Endothelial cell of umbilical vein (primary cell): Measurements from ENCODE around the gene MGLL. TPM values are rescaled to one million over a fixed set of nuclear protein-coding genes. Genes with fewer than 3 reads are reported as not detected.

ENCODE experiments used
- BruUV-seq: library from RNA; stranded (reverse); fragments of 400-500 nt; replicated peaks from 2 replicates; lab custom pipeline; 2021; lab: Mats Ljungman, UMichigan
- CTCF ChIA-PET: fragments of 300-600, 350-600 bp; sonication (Branson Sonifier 250); formaldehyde crosslinking; loops from one replicate; lab custom pipeline; 2021; ENCODE audit warnings: antibody characterized with exemption, inconsistent platforms; lab: Charles Lee
- POLR2A ChIA-PET: fragments of 300-600, 350-600 bp; sonication (Branson Sonifier 250); formaldehyde crosslinking; loops from one replicate; lab custom pipeline; 2021; ENCODE audit warnings: antibody characterized with exemption, inconsistent platforms; lab: Charles Lee
- DNase-seq: peaks from one replicate; pipeline ENCODE4 v3.0.0-alpha.2; 2011; ENCODE audit warnings: low read depth, low spot score
- FAIRE-seq: peaks from 2 replicates; lab custom pipeline; 2011; peaks lifted over from hg19 to GRCh38; lab: Jason Lieb, UNC
- H2AFZ ChIP-seq: 2 replicates; pipeline ENCODE4 v1.6.0; 2012; ENCODE audit warnings: low read depth, low read length, control low read depth, inconsistent platforms
- H3K27ac ChIP-seq: 2 replicates; pipeline ENCODE4 v1.5.1; 2011; ENCODE audit warnings: low read depth, mild to moderate bottlenecking, control low read depth, low read length, moderate library complexity; ENCODE audit not compliant: insufficient read depth
- H3K27me3 ChIP-seq, 2 experiments: 2 replicates each; pipeline versions ENCODE4 v1.6.0 to v1.6.1; 2011; ENCODE audit warnings: low read length in 2 of 2, mixed read lengths in 1 of 2; ENCODE audit not compliant: control insufficient read depth in 2 of 2, insufficient read depth in 2 of 2
- H3K36me3 ChIP-seq, 2 experiments: 2 replicates in 1 of 2; 3 replicates in 1 of 2; pipeline ENCODE4 v1.5.1; 2011; ENCODE audit warnings: low read length in 2 of 2, mild to moderate bottlenecking in 1 of 2, moderate library complexity in 1 of 2; ENCODE audit not compliant: control insufficient read depth in 2 of 2, insufficient read depth in 2 of 2; ENCODE audit errors: extremely low read depth in 1 of 2
- H3K4me1 ChIP-seq: 3 replicates; pipeline ENCODE4 v1.5.1; 2011; ENCODE audit warnings: mild to moderate bottlenecking, low read length; ENCODE audit not compliant: control insufficient read depth, insufficient read depth; ENCODE audit errors: extremely low read depth
- H3K4me2 ChIP-seq: 2 replicates; pipeline ENCODE4 v1.6.1; 2011; ENCODE audit warnings: low read length, control low read depth, mixed read lengths; ENCODE audit not compliant: insufficient read depth
- H3K4me3 ChIP-seq, 3 experiments: fragments of 200-600 bp in 1 of 3; sonication (generic), shearing (Covaris generic) in 1 of 3; replicated peaks in 1 of 3; 2 replicates each; pipeline ENCODE4 v1.5.1; 2011 to 2016; ENCODE audit warnings: control low read depth in 3 of 3, low read length in 3 of 3, mild to moderate bottlenecking in 2 of 3, inconsistent platforms in 1 of 3, low read depth in 1 of 3, moderate library complexity in 1 of 3; ENCODE audit not compliant: insufficient read depth in 1 of 3
- H3K79me2 ChIP-seq: 2 replicates; pipeline ENCODE4 v1.6.0; 2012; ENCODE audit warnings: low read length, inconsistent platforms; ENCODE audit not compliant: control insufficient read depth, insufficient read depth
- H3K9ac ChIP-seq: replicated peaks from 2 replicates; pipeline ENCODE3; 2011; ENCODE audit warnings: low read length, control low read depth; ENCODE audit not compliant: insufficient read depth; ENCODE audit errors: extremely low read depth
- H3K9me1 ChIP-seq: replicated peaks from 3 replicates; pipeline ENCODE4 v1.6.0; 2011; ENCODE audit warnings: mild to moderate bottlenecking, low read length; ENCODE audit not compliant: control insufficient read depth, insufficient read depth; ENCODE audit errors: extremely low read depth
- H3K9me3 ChIP-seq: replicated peaks from 2 replicates; pipeline ENCODE4 v1.5.1; 2012; ENCODE audit warnings: low read length, inconsistent platforms; ENCODE audit not compliant: control insufficient read depth, insufficient read depth
- H4K20me1 ChIP-seq: replicated peaks from 2 replicates; pipeline ENCODE3; 2011; ENCODE audit warnings: mild to moderate bottlenecking, low read length; ENCODE audit not compliant: control insufficient read depth, insufficient read depth; ENCODE audit errors: extremely low read depth
- CTCF ChIP-seq, 2 donors: IDR thresholded peaks; 1 replicate in 1 of 2; 2 replicates in 1 of 2; pipeline ENCODE4 v1.5.1; 2011; ENCODE audit warnings: low read length in 2 of 2, mild to moderate bottlenecking in 2 of 2, moderate library complexity in 2 of 2, control low read depth in 1 of 2, inconsistent platforms in 1 of 2, low read depth in 1 of 2; ENCODE audit not compliant: insufficient read depth in 1 of 2; ENCODE audit errors: extremely low read depth in 1 of 2
- EZH2 ChIP-seq: IDR thresholded peaks from 2 replicates; pipeline ENCODE4 v1.6.1; 2012; ENCODE audit warnings: borderline replicate concordance, low read depth, mild to moderate bottlenecking, moderate library complexity, low read length, inconsistent platforms; ENCODE audit not compliant: severe bottlenecking
- GATA2 ChIP-seq: IDR thresholded peaks from 2 replicates; pipeline ENCODE4 v1.7.0; 2011; ENCODE audit warnings: low read depth, mild to moderate bottlenecking, moderate library complexity, mixed read lengths, low read length; ENCODE audit not compliant: insufficient read length, insufficient read depth
- MAX ChIP-seq: IDR thresholded peaks from 2 replicates; pipeline ENCODE4 v1.6.1; 2011; ENCODE audit not compliant: insufficient read depth, insufficient read length
- MYC ChIP-seq: IDR thresholded peaks from one replicate; pipeline ENCODE4 v1.6.1; 2011; ENCODE audit warnings: mild to moderate bottlenecking, low read depth, low read length
- POLR2A ChIP-seq: IDR thresholded peaks from 2 replicates; pipeline ENCODE4 v1.6.1; 2012; ENCODE audit warnings: low read depth, mild to moderate bottlenecking, control low read depth, low read length
- dilution Hi-C: fragments of 300-500 bp; cut with MboI; formaldehyde crosslinking; loops from one replicate; pipeline ENCODE4 v1.15.0; 2019; ENCODE audit warnings: low sequenced_read_pairs; ENCODE audit not compliant: extremely low pct_ligation_motif_present
- intact Hi-C: fragments of 100-400 bp; cut with micrococcal nuclease; formaldehyde crosslinking; loops from one replicate; pipeline ENCODE4 v1.10.0; 2022
- polyA plus RNA-seq, 4 experiments: library from polyadenylated mRNA; depleted of rRNA in 3 of 4; stranded (reverse) in 3 of 4; unstranded in 1 of 4; fragments of >200 nt; gene quantifications; 2 replicates each; pipeline versions ENCODE4 v1.2.1 to v1.2.3, GENCODE V29; 2011 to 2012; ENCODE audit warnings: missing spikeins in 1 of 4
- total RNA-seq: library from RNA; stranded (reverse); gene quantifications from 2 replicates; pipeline ENCODE4 v1.2.3, GENCODE V29; 2021

Gene MGLL
- total and polyA plus RNA-seq, 2 donors (not counting 3 experiments of a cell fraction or from before 2014, with no cell fraction given) = 30.7 to 60.2 TPM

- H3K27me3 ChIP-seq = no peaks in the 10 kb centered on the region
- H3K9me1 ChIP-seq = no peaks in the 10 kb centered on the region
- DNase-seq (no peak), FAIRE-seq (no peak)
- H3K27ac ChIP-seq = no peak overlapping the region
- no peaks in the 10 kb centered on the region for H3K9me3 ChIP-seq
- dilution Hi-C loops (no loop called here), intact Hi-C loops (no loop called here)
- H3K9ac ChIP-seq = no peak overlapping the region
- POLR2A ChIA-PET = no interaction called here
- no peak overlapping the region for H3K4me3 ChIP-seq
- H3K4me1 ChIP-seq = no peaks in the 10 kb centered on the region
- no TSS peak for BruUV-seq
- H3K79me2 ChIP-seq = no peaks in the 10 kb centered on the region
- TF ChIP-seq MYC = no peak
- no peak for TF ChIP-seq POLR2A
- TF ChIP-seq EZH2 = no peak
- no peak for TF ChIP-seq CTCF (IDR thresholded peaks at IDR 0.05; ENCODE audit: extremely low read depth in 1 of 2, insufficient read depth in 1 of 2, low read depth in 1 of 2, low read length in 2 of 2)
- no peak for TF ChIP-seq MAX
- TF ChIP-seq GATA2 = no peak
- H4K20me1 ChIP-seq = no peaks in the 10 kb centered on the region
- no peak overlapping the region for H3K4me2 ChIP-seq
- no peaks in the 10 kb centered on the region for H3K36me3 ChIP-seq
- CTCF ChIA-PET = interaction anchor here (3.3 to 3.8 kb wide), 2 partner anchors 73 to 312 kb away, joined by 15 read pairs; no protein-coding TSS in a partner anchor
- H2AFZ ChIP-seq = no peak overlapping the region
Measured at GRCh38 chr3:127647845-127648204, 174.5 kb downstream of the MGLL start.
